ENCODE data around the gene PDE4B. TPM values are rescaled to one million over a fixed set of nuclear protein-coding genes. Genes with fewer than 3 reads are reported as not detected.

PDE4B gene
- total RNA-seq, 4 donors from 2014 or later, result 3.7 to 16.6 (median 5.1) TPM

GRCh38 chr1:66247415-66248208, 454.9 kb downstream of the PDE4B start:
- no peak overlapping the region for H3K27ac ChIP-seq (replicated peaks in 1 of 4)
- no peaks in the 10 kb centered on the region for H3K27me3 ChIP-seq
- TF ChIP-seq CTCF (IDR thresholded peaks at IDR 0.05), result no peak
- H3K9me3 ChIP-seq, result no peaks in the 10 kb centered on the region
- 91% methylated on average over 11 of the region's 11 CpGs for WGBS
- H3K4me3 ChIP-seq, result no peak overlapping the region
- peaks cover 0 to 11% (median 2%) of the 10 kb centered on the region in 4 donors for H3K4me1 ChIP-seq
- intact Hi-C loops (cut with DNase I), result no loop called here
- no peaks in the 10 kb centered on the region for H3K36me3 ChIP-seq
- DNase-seq (ENCODE audit: extremely low spot score), result no peak

- intact Hi-C loops (cut with DNase I), result no loop called here
- H3K27me3 ChIP-seq, result no peaks in the 10 kb centered on the region
Observed at GRCh38 chr1:66248257-66248656, 455.6 kb downstream of the PDE4B start.

GRCh38 chr1:66248746-66249145, 456.1 kb downstream of the PDE4B start:
- no peak for TF ChIP-seq CTCF (IDR thresholded peaks at IDR 0.05)
- no peak for TF ChIP-seq POLR2AphosphoS5 (IDR thresholded peaks at IDR 0.05)
- TF ChIP-seq EP300 (IDR thresholded peaks at IDR 0.05), result no peak
- no peak for TF ChIP-seq POLR2A (IDR thresholded peaks at IDR 0.05; ENCODE audit: low read depth)
- DNase-seq (ENCODE audit: extremely low spot score), result no peak

More at GRCh38 chr1:66248257-66248656, 455.6 kb downstream of the PDE4B start:
- Histone ChIP-seq H3K9me3 (no peaks in the 10 kb centered on the region), H3K4me1 (peaks cover 0 to 4% (median 0%) of the 10 kb centered on the region in 4 donors), H3K36me3 (no peaks in the 10 kb centered on the region), H3K27ac (replicated peaks in 1 of 4) (no peak overlapping the region), H3K4me3 (no peak overlapping the region)
- TF ChIP-seq POLR2A (IDR thresholded peaks at IDR 0.05; ENCODE audit: low read depth), result no peak
- TF ChIP-seq EP300 (IDR thresholded peaks at IDR 0.05), result no peak
- no peak for TF ChIP-seq CTCF (IDR thresholded peaks at IDR 0.05)
- TF ChIP-seq POLR2AphosphoS5 (IDR thresholded peaks at IDR 0.05), result no peak
- 75% methylated on average over 1 of the region's 1 CpG for WGBS
- no peak for DNase-seq (ENCODE audit: extremely low spot score)

GRCh38 chr1:66250075-66250474, 457.4 kb downstream of the PDE4B start:
- H3K36me3 ChIP-seq, result no peaks in the 10 kb centered on the region
- intact Hi-C loops (cut with DNase I), result loop anchor here (5.0 kb wide), 1 partner anchor 477 kb away; no protein-coding TSS in a partner anchor
- 92% methylated on average over 3 of the region's 3 CpGs for WGBS

More at GRCh38 chr1:66248746-66249145, 456.1 kb downstream of the PDE4B start:
- Histone ChIP-seq H3K9me3 (no peaks in the 10 kb centered on the region), H3K4me3 (no peak overlapping the region), H3K27me3 (no peaks in the 10 kb centered on the region), H3K36me3 (no peaks in the 10 kb centered on the region), H3K27ac (replicated peaks in 1 of 4) (no peak overlapping the region), H3K4me1 (peaks cover 0 to 3% (median 0%) of the 10 kb centered on the region in 4 donors)
- 77% methylated on average over 1 of the region's 1 CpG for WGBS
- intact Hi-C loops (cut with DNase I), result no loop called here

More at GRCh38 chr1:66250075-66250474, 457.4 kb downstream of the PDE4B start:
- Histone ChIP-seq H3K27me3 (no peaks in the 10 kb centered on the region), H3K4me1 (peaks cover 0 to 4% (median 0%) of the 10 kb centered on the region in 4 donors), H3K4me3 (no peak overlapping the region), H3K9me3 (no peaks in the 10 kb centered on the region), H3K27ac (replicated peaks in 1 of 4) (no peak overlapping the region)
- no peak for DNase-seq (ENCODE audit: extremely low spot score)
- no peak for TF ChIP-seq POLR2A (IDR thresholded peaks at IDR 0.05; ENCODE audit: low read depth)
- no peak for TF ChIP-seq EP300 (IDR thresholded peaks at IDR 0.05)
- TF ChIP-seq POLR2AphosphoS5 (IDR thresholded peaks at IDR 0.05), result no peak
- no peak for TF ChIP-seq CTCF (IDR thresholded peaks at IDR 0.05)

All from esophagus muscularis mucosa (tissue), 4 donors.